SK-N-SH (cell line): ENCODE data around the gene TPSAB1.

ENCODE experiments used
- CTCF ChIP-seq: fragments of 200-600 bp; sonication (generic); IDR thresholded peaks from 2 replicates; pipeline ENCODE4 v1.6.1; 2017; ENCODE audit warnings: antibody characterized with exemption, mild to moderate bottlenecking, moderate library complexity
- EP300 ChIP-seq, 2 experiments: IDR thresholded peaks; 2 replicates each; pipeline versions ENCODE4 v1.4.0 to v1.6.1; 2012; ENCODE audit warnings: borderline replicate concordance in 1 of 2, low read depth in 1 of 2, low read length in 1 of 2
- GABPA ChIP-seq: IDR thresholded peaks from 2 replicates; pipeline ENCODE4 v1.4.0; 2012; ENCODE audit warnings: low read depth, mild to moderate bottlenecking
- IRF3 ChIP-seq: fragments of 150-350 bp; IDR thresholded peaks from 2 replicates; pipeline ENCODE4 v1.6.1; 2016; ENCODE audit warnings: mild to moderate bottlenecking, low read depth, low read length
- NRF1 ChIP-seq: IDR thresholded peaks from 2 replicates; pipeline ENCODE4 v1.6.1; 2012; ENCODE audit warnings: low read depth, mild to moderate bottlenecking, low read length
- POLR2AphosphoS5 ChIP-seq: IDR thresholded peaks from 2 replicates; pipeline ENCODE4 v1.6.1; 2012; ENCODE audit warnings: low read depth, low read length
- RAD21 ChIP-seq: IDR thresholded peaks from 2 replicates; pipeline ENCODE4 v1.6.1; 2012; ENCODE audit warnings: mild to moderate bottlenecking, low read length
- REST ChIP-seq: IDR thresholded peaks from 2 replicates; pipeline ENCODE4 v1.6.1; 2012; ENCODE audit warnings: mild to moderate bottlenecking, low read depth, low read length, moderate library complexity

- TF ChIP-seq REST (no peak), CTCF (no peak), GABPA (no peak), POLR2AphosphoS5 (no peak), NRF1 (no peak), EP300 (IDR thresholded peaks at IDR 0.05; ENCODE audit: borderline replicate concordance in 1 of 2, low read depth in 1 of 2, low read length in 1 of 2) (no peak), RAD21 (no peak), IRF3 (no peak)
Measured at GRCh38 chr16:1282324-1282973, 41.9 kb downstream of the TPSAB1 start.
